ENCODE data around the gene RBMS1.
A peak's percentile ranks its signal among the peaks of the same experiment; 100 is the strongest.
"Not testable (repeated sequence)": the region's sequence is repeated elsewhere in the genome, so short reads cannot be mapped to it uniquely, and the experiment has no call there.

The RBMS1 gene

DNA sequence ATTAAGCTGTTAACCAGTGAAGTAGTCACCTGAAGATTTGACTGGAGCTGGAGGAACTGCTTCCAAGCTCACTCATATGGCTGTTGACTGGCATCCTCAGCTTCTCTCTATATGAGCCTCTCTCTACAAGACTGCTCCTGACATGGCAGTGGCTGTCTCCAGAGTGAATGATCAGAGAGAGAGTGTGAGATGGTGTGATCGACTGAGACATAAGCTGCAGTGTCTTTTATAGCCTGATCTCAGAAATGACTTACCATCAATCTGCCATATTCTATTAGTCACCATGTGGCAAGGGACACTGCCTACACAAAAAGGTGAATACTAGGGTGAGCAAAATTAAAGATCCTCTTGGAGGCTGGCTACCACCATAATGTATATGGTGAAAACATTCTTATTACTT is 7.8 kb upstream of the RBMS1 start:
- DNase-seq (ENCODE audit: low read depth in 2 of 2), result no peak

- DNase-seq (ENCODE audit: low read depth in 2 of 2), result no peak
Observed at GRCh38 chr2:160499865-160500264, 6.3 kb upstream of the RBMS1 start.

- DNase-seq (ENCODE audit: low read depth in 2 of 2), result no peak
Observed at GRCh38 chr2:160498137-160498536, 4.5 kb upstream of the RBMS1 start.

DNA sequence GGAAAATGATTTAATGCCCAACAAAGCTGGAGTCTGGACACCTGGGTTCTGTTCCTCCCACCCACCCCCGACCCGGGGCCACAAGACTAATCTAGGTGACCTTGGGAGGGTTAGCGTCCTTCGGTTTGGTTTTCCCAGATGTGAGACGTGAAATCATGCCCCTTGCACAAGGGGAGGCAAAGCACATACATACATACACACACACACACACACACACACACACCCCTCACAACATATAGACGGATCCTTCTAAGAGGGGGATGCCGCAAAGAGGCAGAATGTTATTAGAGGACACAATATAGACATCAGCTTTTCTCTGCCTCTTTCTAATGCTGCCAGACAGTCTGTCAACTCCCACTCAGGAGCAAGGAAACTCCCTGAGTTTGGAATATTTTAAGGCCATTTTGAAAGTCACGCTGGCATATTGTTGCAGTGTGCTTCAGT is 616 bp upstream of the RBMS1 start:
- DNase-seq (ENCODE audit: low read depth in 2 of 2), result no peak

DNA sequence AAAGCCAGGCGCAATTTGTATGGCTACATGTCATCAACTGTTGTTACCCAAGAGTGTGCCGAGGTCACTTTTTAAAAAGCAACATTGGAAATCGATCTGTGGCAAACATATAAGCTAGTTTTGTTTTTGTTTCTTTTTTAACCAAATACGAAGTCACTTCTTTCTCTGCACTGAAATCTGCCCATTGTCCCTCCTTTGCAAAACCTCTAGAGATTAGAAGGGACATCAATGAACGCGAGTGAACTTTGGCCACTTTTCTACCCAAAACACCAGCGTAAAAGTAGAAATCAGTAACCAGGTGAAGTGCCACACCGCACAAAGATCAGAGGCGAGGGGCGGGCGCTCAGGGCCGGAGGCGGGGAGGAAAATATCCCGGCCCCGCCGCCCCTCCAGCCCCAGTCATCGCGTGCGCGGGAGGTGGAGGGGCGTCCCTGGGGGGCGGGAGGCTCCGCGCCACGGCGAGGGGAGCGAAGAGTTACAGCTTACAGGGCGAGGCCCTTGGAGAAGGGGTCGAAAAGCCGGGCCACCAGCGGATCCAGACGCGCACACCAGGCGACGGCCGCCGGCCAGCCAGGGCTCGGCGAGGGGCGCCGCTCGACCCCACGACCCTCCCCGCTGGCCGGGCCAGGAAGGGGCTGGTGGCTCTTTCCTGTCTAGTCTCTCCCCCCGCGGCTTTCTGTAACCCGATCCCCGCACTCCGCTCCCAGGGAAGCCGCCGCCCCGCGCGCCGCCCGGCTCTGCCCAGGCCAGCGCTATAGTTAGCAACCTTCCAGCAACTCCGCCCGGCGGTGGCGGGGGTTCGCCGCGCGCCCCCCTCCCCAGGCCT is 993 bp downstream of the RBMS1 start:
- DNase-seq (ENCODE audit: low read depth in 2 of 2), result peak; percentile 39 to 45

- no peak for DNase-seq (ENCODE audit: low read depth in 2 of 2)
Observed at GRCh38 chr2:160491911-160492371, 1.7 kb downstream of the RBMS1 start.

- no peak for DNase-seq (ENCODE audit: low read depth in 2 of 2)
Observed at GRCh38 chr2:160490733-160491685, 2.6 kb downstream of the RBMS1 start.

DNA sequence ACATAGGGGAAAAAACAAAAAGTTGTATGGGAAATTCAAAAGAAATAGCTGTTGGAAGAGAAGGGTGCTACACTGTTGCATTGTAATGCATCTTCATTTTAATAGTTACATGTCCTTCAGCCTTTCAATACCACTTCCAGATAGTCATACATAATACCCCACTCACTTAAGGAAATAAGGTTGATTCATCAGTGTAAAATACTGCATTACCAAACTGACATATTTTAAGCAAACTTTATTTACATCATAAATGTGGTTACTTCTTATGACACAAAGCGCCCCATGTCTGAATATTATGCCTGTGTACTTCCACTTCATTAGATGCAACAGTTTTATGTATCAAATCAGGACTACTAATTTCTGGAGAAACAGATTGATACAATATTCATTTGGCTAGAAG is 4.5 kb downstream of the RBMS1 start:
- DNase-seq (ENCODE audit: low read depth in 2 of 2), result no peak

- not testable (repeated sequence) for DNase-seq (ENCODE audit: low read depth in 2 of 2)
Observed at GRCh38 chr2:160488289-160488688, 5.3 kb downstream of the RBMS1 start.

GRCh38 chr2:160486341-160486740 is 7.3 kb downstream of the RBMS1 start:
- DNase-seq (ENCODE audit: low read depth in 2 of 2), result no peak

GRCh38 chr2:160484859-160485520 is 8.6 kb downstream of the RBMS1 start:
- no peak for DNase-seq (ENCODE audit: low read depth in 2 of 2)

- DNase-seq (ENCODE audit: low read depth in 2 of 2), result no peak
Observed at GRCh38 chr2:160482673-160483072, 10.9 kb downstream of the RBMS1 start.

DNA sequence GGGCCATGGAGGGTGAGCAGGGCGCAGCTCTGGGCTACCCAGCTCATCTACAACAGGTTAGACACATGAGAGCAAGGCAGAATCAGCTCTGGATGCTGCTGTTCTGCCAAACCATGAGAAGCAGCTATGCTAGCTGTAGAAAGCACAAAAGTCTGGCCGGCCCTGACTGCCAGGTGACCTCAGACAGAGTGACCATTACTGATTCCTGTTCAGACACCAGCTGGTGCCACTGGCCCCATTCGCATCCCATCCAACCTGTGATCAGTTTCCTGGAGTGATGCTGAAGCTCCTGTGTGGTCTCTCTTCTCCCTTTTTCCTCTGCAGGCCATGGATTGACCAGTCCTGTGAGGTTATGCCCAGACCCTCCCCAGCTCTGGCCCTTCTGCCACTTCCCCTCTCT is 14.3 kb downstream of the RBMS1 start:
- DNase-seq (ENCODE audit: low read depth in 2 of 2), result no peak

DNA sequence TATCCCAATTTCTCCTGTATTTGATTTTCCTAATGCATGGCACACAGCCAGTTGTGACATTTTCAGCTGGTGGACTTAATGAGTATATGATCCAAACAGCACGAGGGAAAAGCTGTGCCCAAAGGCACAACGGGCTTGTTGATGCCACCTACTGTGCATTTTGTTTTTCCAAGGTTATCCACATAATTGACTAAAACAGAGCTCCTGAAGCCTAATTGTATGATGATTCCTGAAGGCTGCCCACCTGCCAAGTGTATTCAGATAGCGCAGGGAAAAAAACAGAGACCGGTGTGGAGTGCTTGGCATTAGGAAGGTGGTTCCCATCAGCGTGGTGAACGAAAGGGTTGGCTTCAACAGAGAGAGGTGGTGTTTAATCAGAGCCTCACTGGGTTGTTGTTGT is 14.9 kb downstream of the RBMS1 start:
- no peak for DNase-seq (ENCODE audit: low read depth in 2 of 2)

GRCh38 chr2:160477032-160477431 is 16.6 kb downstream of the RBMS1 start:
- no peak for DNase-seq (ENCODE audit: low read depth in 2 of 2)

DNA sequence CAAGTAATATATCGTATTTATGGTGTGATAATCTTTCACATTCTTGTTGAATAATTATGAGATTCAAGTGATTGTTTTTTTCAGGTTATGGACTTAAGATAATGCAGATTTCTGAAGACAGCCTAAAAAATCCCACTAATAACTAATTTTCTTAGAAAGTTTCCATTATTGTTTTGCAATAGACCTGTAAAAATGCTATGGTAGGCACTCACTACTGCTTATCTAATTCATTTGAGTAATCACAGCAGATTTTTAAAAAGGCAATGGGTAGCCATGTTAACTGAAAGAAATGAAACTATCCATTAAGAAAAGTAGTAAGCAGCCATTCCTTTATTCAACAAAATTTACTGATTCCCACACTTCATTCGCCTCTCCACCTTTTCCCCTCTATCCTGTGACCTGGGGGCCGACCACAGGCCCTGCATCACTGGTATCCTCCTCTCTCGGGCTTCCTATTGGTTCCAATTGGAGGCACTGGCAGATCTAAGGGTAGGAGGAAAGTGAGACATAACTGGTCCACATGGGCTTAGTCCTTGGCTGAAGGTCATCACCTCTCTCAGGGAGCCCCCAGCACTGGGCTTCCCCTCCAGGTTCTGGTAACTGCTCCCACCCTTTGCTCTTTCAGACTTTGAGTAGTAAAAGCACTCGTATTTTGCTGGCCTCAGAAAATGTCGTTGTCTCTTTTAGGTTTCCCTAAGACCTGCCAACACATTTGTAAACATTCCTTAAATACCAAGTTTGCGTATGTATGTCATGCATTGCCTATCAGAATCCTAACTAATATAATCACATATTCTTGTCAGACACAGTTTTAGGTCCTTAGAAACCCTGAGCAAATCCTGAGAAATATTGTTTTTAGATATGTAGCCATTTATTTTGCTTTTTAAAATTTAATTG is 18.5 kb downstream of the RBMS1 start:
- DNase-seq (ENCODE audit: low read depth in 2 of 2), result no peak

DNA sequence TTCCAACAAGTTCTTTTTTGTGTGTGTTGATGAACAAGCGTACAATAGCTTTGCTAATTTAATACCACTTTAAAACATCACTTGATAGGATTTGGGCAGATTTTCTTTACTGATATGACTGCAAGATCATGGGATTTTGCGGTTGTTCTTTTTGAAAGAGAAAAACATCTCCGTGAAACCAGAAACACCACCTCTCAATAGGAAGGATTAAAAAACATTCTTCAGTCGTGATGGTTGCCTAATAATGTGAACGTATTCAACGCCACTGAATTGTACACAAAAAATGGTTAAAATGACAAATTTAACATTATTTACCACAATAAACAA is 19.3 kb downstream of the RBMS1 start:
- DNase-seq (ENCODE audit: low read depth in 2 of 2), result no peak

GRCh38 chr2:160473468-160474318 is 19.9 kb downstream of the RBMS1 start:
- DNase-seq (ENCODE audit: low read depth in 2 of 2), result no peak

DNA sequence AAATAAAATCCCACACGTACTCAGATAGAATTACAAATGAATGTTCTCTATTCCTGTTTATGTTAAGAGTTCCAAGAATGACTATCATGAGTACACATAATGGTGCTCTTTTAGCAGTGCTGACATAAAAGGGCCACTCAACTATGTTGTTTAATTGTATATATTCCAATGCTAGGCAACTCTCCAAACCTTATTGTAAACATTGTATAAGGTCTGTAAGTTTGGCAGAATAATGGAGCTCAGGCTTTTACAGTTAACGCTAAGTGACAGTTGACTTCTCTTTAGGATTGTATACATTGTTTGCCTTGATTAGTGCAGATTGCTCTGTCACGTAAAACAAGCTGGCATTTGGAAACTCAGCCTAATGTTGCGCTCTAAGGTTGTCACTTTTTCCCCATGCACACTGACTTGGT is 20.8 kb downstream of the RBMS1 start:
- DNase-seq (ENCODE audit: low read depth in 2 of 2), result no peak

GRCh38 chr2:160471950-160472349 is 21.7 kb downstream of the RBMS1 start:
- DNase-seq (ENCODE audit: low read depth in 2 of 2), result no peak
